Measurements from ENCODE around the gene DNAJC6.
"Not testable (repeated sequence)": the region's sequence is repeated elsewhere in the genome, so short reads cannot be mapped to it uniquely, and the experiment has no call there.

The DNAJC6 gene

GRCh38 chr1:65431111-65431705 is 121.9 kb downstream of the DNAJC6 start:
- no peak for DNase-seq (ENCODE audit: low spot score)

GRCh38 chr1:65432918-65433317 is 123.6 kb downstream of the DNAJC6 start:
- no peak for DNase-seq (ENCODE audit: low spot score)

GRCh38 chr1:65434255-65434654 is 124.9 kb downstream of the DNAJC6 start:
- DNase-seq (ENCODE audit: low spot score), result no peak

- DNase-seq (ENCODE audit: low spot score), result no peak
These were observed 125.4 kb downstream of the DNAJC6 start for GRCh38 chr1:65434760-65435159.

- DNase-seq (ENCODE audit: low spot score), result no peak
These were observed 126.6 kb downstream of the DNAJC6 start for GRCh38 chr1:65435987-65436386.

GRCh38 chr1:65437616-65438015 is 128.3 kb downstream of the DNAJC6 start:
- no peak for DNase-seq (ENCODE audit: low spot score)

GRCh38 chr1:65440322-65440900 is 131.1 kb downstream of the DNAJC6 start:
- DNase-seq (ENCODE audit: low spot score), result no peak

- no peak for DNase-seq (ENCODE audit: low spot score)
These were observed 131.6 kb downstream of the DNAJC6 start for GRCh38 chr1:65440915-65441314.

GRCh38 chr1:65441464-65441863 is 132.1 kb downstream of the DNAJC6 start:
- no peak for DNase-seq (ENCODE audit: low spot score)

GRCh38 chr1:65442442-65442841 is 133.1 kb downstream of the DNAJC6 start:
- no peak for DNase-seq (ENCODE audit: low spot score)

- DNase-seq (ENCODE audit: low spot score), result no peak
These were observed 134.3 kb downstream of the DNAJC6 start for GRCh38 chr1:65443647-65444046.

- DNase-seq (ENCODE audit: low spot score), result no peak
These were observed 134.8 kb downstream of the DNAJC6 start for GRCh38 chr1:65444128-65444640.

- DNase-seq (ENCODE audit: low spot score), result no peak
These were observed 136.5 kb downstream of the DNAJC6 start for GRCh38 chr1:65445837-65446236.

GRCh38 chr1:65449214-65449823 is 140.0 kb downstream of the DNAJC6 start:
- no peak for DNase-seq (ENCODE audit: low spot score)

- DNase-seq (ENCODE audit: low spot score), result not testable (repeated sequence)
These were observed 146.3 kb downstream of the DNAJC6 start for GRCh38 chr1:65455678-65456077.

GRCh38 chr1:65456481-65456880 is 147.1 kb downstream of the DNAJC6 start:
- DNase-seq (ENCODE audit: low spot score), result no peak

GRCh38 chr1:65457868-65458267 is 148.5 kb downstream of the DNAJC6 start:
- no peak for DNase-seq (ENCODE audit: low spot score)

GRCh38 chr1:65458730-65459396 is 149.5 kb downstream of the DNAJC6 start:
- DNase-seq (ENCODE audit: low spot score), result no peak

- DNase-seq (ENCODE audit: low spot score), result peak; percentile 36
These were observed 150.0 kb downstream of the DNAJC6 start for GRCh38 chr1:65459397-65459768.
